Liver (tissue), 3 donors: ENCODE measurements around the gene TGFBR3.

ENCODE experiments used
- ATF3 ChIP-seq: IDR thresholded peaks from 2 replicates; pipeline ENCODE4 v1.6.1; 2016; ENCODE audit warnings: antibody characterized with exemption
- CTCF ChIP-seq: fragments of 150-350 bp; IDR thresholded peaks from 2 replicates; pipeline ENCODE4 v1.5.1; 2017; ENCODE audit warnings: improper control_type of control experiment, low read depth, low read length; ENCODE audit not compliant: missing input control
- EGR1 ChIP-seq, 2 donors: IDR thresholded peaks; 2 replicates each; pipeline ENCODE4 v1.6.1; 2016 to 2018; ENCODE audit warnings: antibody characterized with exemption in 2 of 2, low read depth in 2 of 2
- GABPA ChIP-seq, 2 donors: IDR thresholded peaks in 1 of 2; conservative IDR thresholded peaks in 1 of 2; 2 replicates each; pipeline ENCODE4 v1.6.1; 2016; ENCODE audit warnings: antibody characterized with exemption in 2 of 2, mild to moderate bottlenecking in 1 of 2, moderate library complexity in 1 of 2
- HNF4G ChIP-seq: IDR thresholded peaks from 2 replicates; pipeline ENCODE4 v1.6.1; 2016; ENCODE audit warnings: antibody characterized with exemption
- JUND ChIP-seq, 2 donors: IDR thresholded peaks; 2 replicates each; pipeline ENCODE4 v1.6.1; 2016; ENCODE audit warnings: antibody characterized with exemption in 2 of 2
- MAX ChIP-seq: IDR thresholded peaks from 2 replicates; pipeline ENCODE4 v1.6.1; 2016; ENCODE audit warnings: antibody characterized with exemption
- RAD21 ChIP-seq, 2 donors: IDR thresholded peaks; 2 replicates each; pipeline ENCODE4 v1.6.1; 2016; ENCODE audit warnings: antibody characterized with exemption in 2 of 2, mild to moderate bottlenecking in 2 of 2
- REST ChIP-seq: IDR thresholded peaks from 2 replicates; pipeline ENCODE4 v1.6.1; 2016; ENCODE audit warnings: antibody characterized with exemption, mild to moderate bottlenecking
- RXRA ChIP-seq, 2 donors: IDR thresholded peaks; 2 replicates each; pipeline ENCODE4 v1.6.1; 2017 to 2018; ENCODE audit warnings: antibody characterized with exemption in 2 of 2, mild to moderate bottlenecking in 1 of 2
- SP1 ChIP-seq: IDR thresholded peaks from 2 replicates; pipeline ENCODE4 v1.6.1; 2018; ENCODE audit warnings: antibody characterized with exemption, mild to moderate bottlenecking
- TAF1 ChIP-seq: conservative IDR thresholded peaks from 2 replicates; pipeline ENCODE4 v1.6.1; 2016; ENCODE audit warnings: antibody characterized with exemption, mild to moderate bottlenecking
- YY1 ChIP-seq: IDR thresholded peaks from 2 replicates; pipeline ENCODE4 v1.6.1; 2016; ENCODE audit warnings: antibody characterized with exemption, mild to moderate bottlenecking
- donor health status: healthy.
- donor health status: healthy.

GRCh38 chr1:91700771-91701471 is 185.0 kb downstream of the TGFBR3 start:
- TF ChIP-seq CTCF (no peak), MAX (no peak), YY1 (no peak), RAD21 (IDR thresholded peaks at IDR 0.05) (no peak), TAF1 (no peak), RXRA (IDR thresholded peaks at IDR 0.05) (no peak), REST (no peak), EGR1 (IDR thresholded peaks at IDR 0.05; ENCODE audit: low read depth in 2 of 2) (no peak), SP1 (no peak), GABPA (IDR thresholded peaks at IDR 0.05 in 1 of 2, conservative IDR thresholded peaks at IDR 0.05 in 1 of 2) (no peak), JUND (IDR thresholded peaks at IDR 0.05) (no peak), ATF3 (no peak), HNF4G (no peak)
